ENCODE measurements around the gene PCDHGB3. TPM values are rescaled to one million over a fixed set of nuclear protein-coding genes. Genes with fewer than 3 reads are reported as not detected.
"Not testable (repeated sequence)": the region's sequence is repeated elsewhere in the genome, so short reads cannot be mapped to it uniquely, and the experiment has no call there.

PCDHGB3 gene
- total and polyA plus RNA-seq, 7 donors: under 0.01 to 16.1 (median 6.1) TPM; not detected in 1

DNA sequence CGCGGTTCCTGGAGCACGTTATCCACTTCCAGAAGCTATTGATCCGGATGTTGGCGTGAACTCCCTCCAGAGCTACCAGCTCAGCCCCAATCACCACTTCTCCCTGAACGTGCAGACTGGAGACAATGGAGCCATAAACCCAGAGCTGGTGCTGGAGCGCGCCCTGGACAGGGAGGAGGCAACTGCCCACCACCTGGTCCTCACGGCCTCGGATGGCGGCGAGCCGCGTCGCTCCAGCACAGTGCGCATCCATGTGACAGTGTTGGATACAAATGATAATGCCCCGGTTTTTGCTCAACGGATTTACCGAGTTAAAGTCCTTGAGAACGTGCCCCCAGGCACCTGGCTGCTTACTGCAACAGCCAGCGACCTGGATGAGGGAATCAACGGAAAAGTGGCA, 33.3 kb downstream of the PCDHGB3 start:
- Histone ChIP-seq H3K4me1 (no peaks in the 10 kb centered on the region), H3K27me3 (no peaks in the 10 kb centered on the region), H3K4me3 (peak overlapping the region in 1 of 4 donors; percentile 21), H3K9me3 (peaks cover 40 to 94% (median 83%) of the 10 kb centered on the region in 4 donors), H3K27ac (no peak overlapping the region), H3K36me3 (peaks cover 0 to 5% (median 0%) of the 10 kb centered on the region in 4 donors)
- WGBS, 2 donors: 35 to 57% methylated on average over 22 of the region's 22 CpGs
- TF ChIP-seq, protein P1, sequence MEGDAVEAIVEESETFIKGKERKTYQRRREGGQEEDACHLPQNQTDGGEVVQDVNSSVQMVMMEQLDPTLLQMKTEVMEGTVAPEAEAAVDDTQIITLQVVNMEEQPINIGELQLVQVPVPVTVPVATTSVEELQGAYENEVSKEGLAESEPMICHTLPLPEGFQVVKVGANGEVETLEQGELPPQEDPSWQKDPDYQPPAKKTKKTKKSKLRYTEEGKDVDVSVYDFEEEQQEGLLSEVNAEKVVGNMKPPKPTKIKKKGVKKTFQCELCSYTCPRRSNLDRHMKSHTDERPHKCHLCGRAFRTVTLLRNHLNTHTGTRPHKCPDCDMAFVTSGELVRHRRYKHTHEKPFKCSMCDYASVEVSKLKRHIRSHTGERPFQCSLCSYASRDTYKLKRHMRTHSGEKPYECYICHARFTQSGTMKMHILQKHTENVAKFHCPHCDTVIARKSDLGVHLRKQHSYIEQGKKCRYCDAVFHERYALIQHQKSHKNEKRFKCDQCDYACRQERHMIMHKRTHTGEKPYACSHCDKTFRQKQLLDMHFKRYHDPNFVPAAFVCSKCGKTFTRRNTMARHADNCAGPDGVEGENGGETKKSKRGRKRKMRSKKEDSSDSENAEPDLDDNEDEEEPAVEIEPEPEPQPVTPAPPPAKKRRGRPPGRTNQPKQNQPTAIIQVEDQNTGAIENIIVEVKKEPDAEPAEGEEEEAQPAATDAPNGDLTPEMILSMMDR (IDR thresholded peaks at IDR 0.05): no peak
- TF ChIP-seq EP300 (IDR thresholded peaks at IDR 0.05) (no peak), POLR2AphosphoS5 (IDR thresholded peaks at IDR 0.05) (no peak), POLR2A (IDR thresholded peaks at IDR 0.05) (no peak)
- DNase-seq: no peak
- intact Hi-C loops (cut with DNase I): no loop called here

DNA sequence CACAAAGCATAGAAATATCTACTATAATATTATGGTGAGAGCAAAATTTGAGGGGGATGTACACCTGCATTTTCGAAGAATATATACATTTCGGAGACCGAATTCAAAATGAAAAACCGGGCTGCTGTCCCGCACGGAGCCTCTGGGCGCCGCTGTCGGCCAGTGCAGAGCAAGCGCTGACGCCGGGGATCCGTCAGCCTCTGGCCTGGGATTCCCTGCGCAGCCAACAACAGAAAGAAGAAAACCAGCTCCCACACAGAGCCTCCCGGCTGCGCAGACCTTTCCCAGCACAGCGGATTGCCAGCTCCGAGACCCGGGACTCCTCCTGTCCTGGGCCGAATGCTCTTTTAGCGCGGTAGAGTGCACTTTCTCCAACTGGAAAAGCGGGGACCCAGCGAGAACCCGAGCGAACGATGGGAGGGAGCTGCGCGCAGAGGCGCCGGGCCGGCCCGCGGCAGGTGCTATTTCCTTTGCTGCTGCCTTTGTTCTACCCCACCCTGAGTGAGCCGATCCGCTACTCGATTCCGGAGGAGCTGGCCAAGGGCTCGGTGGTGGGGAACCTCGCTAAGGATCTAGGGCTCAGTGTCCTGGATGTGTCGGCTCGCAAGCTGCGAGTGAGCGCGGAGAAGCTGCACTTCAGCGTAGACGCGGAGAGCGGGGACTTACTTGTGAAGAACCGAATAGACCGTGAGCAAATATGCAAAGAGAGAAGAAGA, 37.9 kb downstream of the PCDHGB3 start, which contains the start of gene PCDHGB6:
Gene PCDHGB6, plus strand, starts transcription at position 232 of the 716 bp plus-strand sequence. Its CDS starts 182 bp downstream, at position 414.
- not testable (repeated sequence) for DNase-seq, H3K36me3 ChIP-seq, H3K4me1 ChIP-seq, H3K27me3 ChIP-seq
- TF ChIP-seq, protein P1 (IDR thresholded peaks at IDR 0.05): peak in 3 of 4 experiments; percentile 9 to 32 (median 21)
- Histone ChIP-seq H3K27ac (peak within 1 kb of the TSS in 1 of 4 donors; percentile 33), H3K9me3 (peaks cover 36 to 92% (median 82%) of the 10 kb centered on the region in 4 donors), H3K4me3 (peak within 1 kb of the TSS; percentile 5 to 33 (median 29))
- intact Hi-C loops (cut with DNase I): loop anchor here (5.0 kb wide), 1 partner anchor 119 kb away; no protein-coding TSS in a partner anchor
- 13 to 46% methylated on average over 51 of the region's 51 CpGs for WGBS, 2 donors

DNA sequence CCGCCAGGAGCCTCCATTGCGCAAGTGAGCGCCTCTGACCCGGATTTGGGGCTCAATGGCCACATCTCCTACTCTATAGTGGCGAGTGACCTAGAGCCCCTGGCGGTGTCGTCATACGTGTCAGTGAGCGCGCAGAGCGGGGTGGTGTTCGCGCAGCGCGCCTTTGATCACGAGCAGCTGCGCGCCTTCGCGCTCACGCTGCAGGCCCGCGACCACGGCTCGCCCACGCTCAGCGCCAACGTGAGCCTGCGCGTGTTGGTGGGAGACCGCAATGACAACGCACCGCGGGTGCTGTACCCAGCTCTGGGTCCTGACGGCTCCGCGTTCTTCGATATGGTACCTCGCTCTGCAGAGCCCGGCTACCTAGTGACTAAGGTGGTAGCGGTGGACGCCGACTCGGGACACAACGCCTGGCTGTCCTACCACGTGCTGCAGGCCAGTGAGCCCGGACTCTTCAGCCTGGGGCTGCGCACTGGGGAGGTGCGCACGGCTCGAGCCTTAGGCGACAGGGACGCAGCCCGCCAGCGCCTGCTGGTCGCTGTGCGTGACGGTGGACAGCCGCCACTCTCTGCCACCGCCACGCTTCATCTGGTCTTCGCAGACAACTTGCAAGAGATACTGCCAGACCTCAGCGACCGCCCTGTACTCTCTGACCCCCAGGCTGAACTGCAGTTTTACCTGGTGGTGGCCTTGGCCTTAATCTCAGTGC, 39.7 kb downstream of the PCDHGB3 start:
- TF ChIP-seq, protein P1 (IDR thresholded peaks at IDR 0.05): no peak
- no peak for TF ChIP-seq EP300 (IDR thresholded peaks at IDR 0.05)
- Histone ChIP-seq H3K4me3 (no peak overlapping the region), H3K36me3 (peaks cover 0 to 11% (median 0%) of the 10 kb centered on the region in 4 donors), H3K4me1 (no peaks in the 10 kb centered on the region), H3K27ac (no peak overlapping the region), H3K27me3 (no peaks in the 10 kb centered on the region), H3K9me3 (peaks cover 37 to 91% (median 83%) of the 10 kb centered on the region in 4 donors)
- 30 to 67% methylated on average over 64 of the region's 64 CpGs for WGBS, 2 donors
- peak; percentile 46 for DNase-seq
- intact Hi-C loops (cut with DNase I): loop anchor here (5.0 kb wide), 1 partner anchor 118 kb away; no protein-coding TSS in a partner anchor

DNA sequence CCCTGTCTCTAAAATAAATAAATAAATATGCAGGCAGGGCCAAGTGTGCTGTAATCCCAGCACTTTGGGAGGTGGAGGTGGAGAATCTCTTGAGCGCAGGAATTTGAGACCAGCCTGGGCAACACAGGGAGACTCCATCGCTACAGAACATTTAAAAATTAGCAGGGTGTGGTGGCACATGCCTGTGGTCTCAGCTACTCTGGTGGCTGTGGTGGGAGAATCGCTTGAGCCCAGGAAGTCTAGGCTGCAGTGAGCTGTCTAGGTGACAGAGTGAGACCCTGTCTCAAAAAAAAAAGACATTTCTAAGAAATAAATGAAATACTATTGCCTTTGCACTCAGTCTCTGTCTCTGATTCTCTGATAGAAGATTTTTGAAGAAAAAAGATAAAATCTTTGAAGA, 41.5 kb downstream of the PCDHGB3 start:
- intact Hi-C loops (cut with DNase I): no loop called here
- Histone ChIP-seq H3K4me3 (no peak overlapping the region), H3K27ac (no peak overlapping the region), H3K4me1 (no peaks in the 10 kb centered on the region), H3K36me3 (peaks cover 0 to 11% (median 0%) of the 10 kb centered on the region in 4 donors), H3K9me3 (peaks cover 40 to 92% (median 78%) of the 10 kb centered on the region in 4 donors), H3K27me3 (no peaks in the 10 kb centered on the region)
- TF ChIP-seq POLR2AphosphoS5 (IDR thresholded peaks at IDR 0.05): no peak
- no peak for TF ChIP-seq POLR2A (IDR thresholded peaks at IDR 0.05)
- no peak for TF ChIP-seq EP300 (IDR thresholded peaks at IDR 0.05)
- TF ChIP-seq, protein P1 (IDR thresholded peaks at IDR 0.05): no peak
- 68 to 77% methylated on average over 3 of the region's 3 CpGs for WGBS, 2 donors
- no peak for DNase-seq

All from sigmoid colon (tissue), 7 donors.